ENCODE measurements around the gene FGF22. TPM values are rescaled to one million over a fixed set of nuclear protein-coding genes. Genes with fewer than 3 reads are reported as not detected.
"Not testable (repeated sequence)": the region's sequence is repeated elsewhere in the genome, so short reads cannot be mapped to it uniquely, and the experiment has no call there.

Gene FGF22
- total and polyA plus RNA-seq, 2 of the 13 experiments (the other 11 are each of a cell fraction or from before 2014, with no cell fraction given), result 0.24 TPM; not detected in 1

DNA sequence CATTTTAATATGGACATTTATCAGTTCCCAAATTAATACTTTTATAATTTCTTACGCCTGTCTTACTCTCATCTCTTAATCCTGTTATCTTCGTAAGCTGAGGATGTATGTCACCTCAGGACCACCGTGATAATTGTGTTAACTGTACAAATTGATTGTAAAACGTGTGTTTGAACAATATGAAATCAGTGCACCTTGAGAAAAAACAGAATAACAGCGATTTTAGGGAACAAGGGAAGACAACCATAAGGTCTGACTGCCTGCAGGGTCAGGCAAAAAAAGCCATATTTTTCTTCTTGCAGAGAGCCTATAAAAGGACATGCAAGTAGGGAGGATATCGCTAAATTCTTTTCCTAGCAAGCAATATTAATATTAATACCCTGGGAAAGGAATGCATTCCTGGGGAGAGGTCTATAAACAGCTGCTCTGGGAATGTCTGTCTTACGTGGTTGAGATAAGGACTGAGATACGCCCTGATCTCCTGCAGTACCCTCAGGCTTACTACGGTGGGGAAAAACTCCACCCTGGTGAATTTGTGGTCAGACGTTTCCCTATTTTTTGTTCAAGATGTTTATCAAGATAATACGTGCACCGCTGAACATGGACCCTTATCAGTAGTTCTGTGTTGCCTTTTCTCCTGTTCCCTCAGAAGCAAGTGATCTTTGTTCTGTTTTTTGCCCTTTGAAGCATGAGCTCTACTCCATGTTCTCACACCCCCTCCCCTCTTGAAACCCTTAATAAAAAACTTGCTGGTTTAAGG is 29.2 kb downstream of the FGF22 start (continued):
- TF ChIP-seq, protein P1, sequence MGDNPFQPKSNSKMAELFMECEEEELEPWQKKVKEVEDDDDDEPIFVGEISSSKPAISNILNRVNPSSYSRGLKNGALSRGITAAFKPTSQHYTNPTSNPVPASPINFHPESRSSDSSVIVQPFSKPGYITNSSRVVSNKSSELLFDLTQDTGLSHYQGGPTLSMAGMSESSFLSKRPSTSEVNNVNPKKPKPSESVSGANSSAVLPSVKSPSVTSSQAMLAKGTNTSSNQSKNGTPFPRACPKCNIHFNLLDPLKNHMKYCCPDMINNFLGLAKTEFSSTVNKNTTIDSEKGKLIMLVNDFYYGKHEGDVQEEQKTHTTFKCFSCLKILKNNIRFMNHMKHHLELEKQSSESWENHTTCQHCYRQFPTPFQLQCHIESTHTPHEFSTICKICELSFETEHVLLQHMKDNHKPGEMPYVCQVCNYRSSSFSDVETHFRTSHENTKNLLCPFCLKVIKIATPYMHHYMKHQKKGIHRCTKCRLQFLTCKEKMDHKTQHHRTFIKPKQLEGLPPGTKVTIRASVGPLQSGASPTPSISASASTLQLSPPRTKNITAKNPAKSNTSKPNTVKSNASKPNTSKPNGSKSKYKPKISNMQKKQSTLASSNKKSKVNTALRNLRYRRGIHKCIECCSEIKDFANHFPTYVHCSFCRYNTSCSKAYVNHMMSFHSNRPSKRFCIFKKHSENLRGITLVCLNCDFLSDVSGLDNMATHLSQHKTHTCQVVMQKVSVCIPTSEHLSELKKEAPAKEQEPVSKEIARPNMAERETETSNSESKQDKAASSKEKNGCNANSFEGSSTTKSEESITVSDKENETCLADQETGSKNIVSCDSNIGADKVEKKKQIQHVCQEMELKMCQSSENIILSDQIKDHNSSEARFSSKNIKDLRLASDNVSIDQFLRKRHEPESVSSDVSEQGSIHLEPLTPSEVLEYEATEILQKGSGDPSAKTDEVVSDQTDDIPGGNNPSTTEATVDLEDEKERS (CRISPR knock-in tag; IDR thresholded peaks at IDR 0.05), result 0 out of 2 replicates have a peak, but pooled peaks have one; percentile 23
- TF ChIP-seq HOXA3 (CRISPR knock-in tag; IDR thresholded peaks at IDR 0.05), result peak; percentile 41; the same call in 1 of the 2 replicates
- TF ChIP-seq RARA (CRISPR knock-in tag; IDR thresholded peaks at IDR 0.05), result peak; percentile 77
- peak; percentile 66 for TF ChIP-seq TCF7 (IDR thresholded peaks at IDR 0.05; ENCODE audit: low read depth)
- TF ChIP-seq BCL6 (CRISPR knock-in tag; IDR thresholded peaks at IDR 0.05), result 0 out of 2 replicates have a peak, but pooled peaks have one; percentile 23
- TF ChIP-seq, protein P2, sequence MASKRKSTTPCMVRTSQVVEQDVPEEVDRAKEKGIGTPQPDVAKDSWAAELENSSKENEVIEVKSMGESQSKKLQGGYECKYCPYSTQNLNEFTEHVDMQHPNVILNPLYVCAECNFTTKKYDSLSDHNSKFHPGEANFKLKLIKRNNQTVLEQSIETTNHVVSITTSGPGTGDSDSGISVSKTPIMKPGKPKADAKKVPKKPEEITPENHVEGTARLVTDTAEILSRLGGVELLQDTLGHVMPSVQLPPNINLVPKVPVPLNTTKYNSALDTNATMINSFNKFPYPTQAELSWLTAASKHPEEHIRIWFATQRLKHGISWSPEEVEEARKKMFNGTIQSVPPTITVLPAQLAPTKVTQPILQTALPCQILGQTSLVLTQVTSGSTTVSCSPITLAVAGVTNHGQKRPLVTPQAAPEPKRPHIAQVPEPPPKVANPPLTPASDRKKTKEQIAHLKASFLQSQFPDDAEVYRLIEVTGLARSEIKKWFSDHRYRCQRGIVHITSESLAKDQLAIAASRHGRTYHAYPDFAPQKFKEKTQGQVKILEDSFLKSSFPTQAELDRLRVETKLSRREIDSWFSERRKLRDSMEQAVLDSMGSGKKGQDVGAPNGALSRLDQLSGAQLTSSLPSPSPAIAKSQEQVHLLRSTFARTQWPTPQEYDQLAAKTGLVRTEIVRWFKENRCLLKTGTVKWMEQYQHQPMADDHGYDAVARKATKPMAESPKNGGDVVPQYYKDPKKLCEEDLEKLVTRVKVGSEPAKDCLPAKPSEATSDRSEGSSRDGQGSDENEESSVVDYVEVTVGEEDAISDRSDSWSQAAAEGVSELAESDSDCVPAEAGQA (IDR thresholded peaks at IDR 0.05; ENCODE audit: low read depth), result 0 out of 2 replicates have a peak, but pooled peaks have one; percentile 21
- TF ChIP-seq, protein P2 (CRISPR knock-in tag; IDR thresholded peaks at IDR 0.05; ENCODE audit: borderline replicate concordance), result not testable (repeated sequence)
- peak; percentile 91 for TF ChIP-seq HNF4A (CRISPR knock-in tag; IDR thresholded peaks at IDR 0.05)
- TF ChIP-seq MED1 (CRISPR knock-in tag; IDR thresholded peaks at IDR 0.05), result peak; percentile 64
- TF ChIP-seq ELF3 (CRISPR knock-in tag; IDR thresholded peaks at IDR 0.05), result peak; percentile 49; the same call in 1 of the 2 replicates
- TF ChIP-seq, protein P3, sequence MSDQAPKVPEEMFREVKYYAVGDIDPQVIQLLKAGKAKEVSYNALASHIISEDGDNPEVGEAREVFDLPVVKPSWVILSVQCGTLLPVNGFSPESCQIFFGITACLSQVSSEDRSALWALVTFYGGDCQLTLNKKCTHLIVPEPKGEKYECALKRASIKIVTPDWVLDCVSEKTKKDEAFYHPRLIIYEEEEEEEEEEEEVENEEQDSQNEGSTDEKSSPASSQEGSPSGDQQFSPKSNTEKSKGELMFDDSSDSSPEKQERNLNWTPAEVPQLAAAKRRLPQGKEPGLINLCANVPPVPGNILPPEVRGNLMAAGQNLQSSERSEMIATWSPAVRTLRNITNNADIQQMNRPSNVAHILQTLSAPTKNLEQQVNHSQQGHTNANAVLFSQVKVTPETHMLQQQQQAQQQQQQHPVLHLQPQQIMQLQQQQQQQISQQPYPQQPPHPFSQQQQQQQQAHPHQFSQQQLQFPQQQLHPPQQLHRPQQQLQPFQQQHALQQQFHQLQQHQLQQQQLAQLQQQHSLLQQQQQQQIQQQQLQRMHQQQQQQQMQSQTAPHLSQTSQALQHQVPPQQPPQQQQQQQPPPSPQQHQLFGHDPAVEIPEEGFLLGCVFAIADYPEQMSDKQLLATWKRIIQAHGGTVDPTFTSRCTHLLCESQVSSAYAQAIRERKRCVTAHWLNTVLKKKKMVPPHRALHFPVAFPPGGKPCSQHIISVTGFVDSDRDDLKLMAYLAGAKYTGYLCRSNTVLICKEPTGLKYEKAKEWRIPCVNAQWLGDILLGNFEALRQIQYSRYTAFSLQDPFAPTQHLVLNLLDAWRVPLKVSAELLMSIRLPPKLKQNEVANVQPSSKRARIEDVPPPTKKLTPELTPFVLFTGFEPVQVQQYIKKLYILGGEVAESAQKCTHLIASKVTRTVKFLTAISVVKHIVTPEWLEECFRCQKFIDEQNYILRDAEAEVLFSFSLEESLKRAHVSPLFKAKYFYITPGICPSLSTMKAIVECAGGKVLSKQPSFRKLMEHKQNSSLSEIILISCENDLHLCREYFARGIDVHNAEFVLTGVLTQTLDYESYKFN (CRISPR knock-in tag; conservative IDR thresholded peaks at IDR 0.05), result peak; percentile 87
- TF ChIP-seq, protein P4, sequence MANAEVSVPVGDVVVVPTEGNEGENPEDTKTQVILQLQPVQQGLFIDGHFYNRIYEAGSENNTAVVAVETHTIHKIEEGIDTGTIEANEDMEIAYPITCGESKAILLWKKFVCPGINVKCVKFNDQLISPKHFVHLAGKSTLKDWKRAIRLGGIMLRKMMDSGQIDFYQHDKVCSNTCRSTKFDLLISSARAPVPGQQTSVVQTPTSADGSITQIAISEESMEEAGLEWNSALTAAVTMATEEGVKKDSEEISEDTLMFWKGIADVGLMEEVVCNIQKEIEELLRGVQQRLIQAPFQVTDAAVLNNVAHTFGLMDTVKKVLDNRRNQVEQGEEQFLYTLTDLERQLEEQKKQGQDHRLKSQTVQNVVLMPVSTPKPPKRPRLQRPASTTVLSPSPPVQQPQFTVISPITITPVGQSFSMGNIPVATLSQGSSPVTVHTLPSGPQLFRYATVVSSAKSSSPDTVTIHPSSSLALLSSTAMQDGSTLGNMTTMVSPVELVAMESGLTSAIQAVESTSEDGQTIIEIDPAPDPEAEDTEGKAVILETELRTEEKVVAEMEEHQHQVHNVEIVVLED (CRISPR knock-in tag; IDR thresholded peaks at IDR 0.05; ENCODE audit: borderline replicate concordance), result 0 out of 2 replicates have a peak, but pooled peaks have one; percentile 21
- peak; percentile 34; the same call in 1 of the 2 replicates for TF ChIP-seq DPF2 (CRISPR knock-in tag; IDR thresholded peaks at IDR 0.05; ENCODE audit: borderline replicate concordance, low read depth)
